Forelimb muscle (tissue), 1 donor: ENCODE measurements around the gene MXRA7. TPM values are rescaled to one million over a fixed set of nuclear protein-coding genes. Genes with fewer than 3 reads are reported as not detected.
"Not testable (repeated sequence)": the region's sequence is repeated elsewhere in the genome, so short reads cannot be mapped to it uniquely, and the experiment has no call there.

Experiments
- DNase-seq: peaks from one replicate; pipeline ENCODE4 v3.0.0-alpha.2; 2013; ENCODE audit warnings: low read depth
- polyA plus RNA-seq: library from polyadenylated mRNA; unstranded; fragments of 120-200 nt; gene quantifications from one replicate; pipeline ENCODE4 v1.2.1, GENCODE V29; 2013; ENCODE audit not compliant: insufficient read length

The MXRA7 gene
- polyA plus RNA-seq, 1 donor, result 135 TPM

DNA sequence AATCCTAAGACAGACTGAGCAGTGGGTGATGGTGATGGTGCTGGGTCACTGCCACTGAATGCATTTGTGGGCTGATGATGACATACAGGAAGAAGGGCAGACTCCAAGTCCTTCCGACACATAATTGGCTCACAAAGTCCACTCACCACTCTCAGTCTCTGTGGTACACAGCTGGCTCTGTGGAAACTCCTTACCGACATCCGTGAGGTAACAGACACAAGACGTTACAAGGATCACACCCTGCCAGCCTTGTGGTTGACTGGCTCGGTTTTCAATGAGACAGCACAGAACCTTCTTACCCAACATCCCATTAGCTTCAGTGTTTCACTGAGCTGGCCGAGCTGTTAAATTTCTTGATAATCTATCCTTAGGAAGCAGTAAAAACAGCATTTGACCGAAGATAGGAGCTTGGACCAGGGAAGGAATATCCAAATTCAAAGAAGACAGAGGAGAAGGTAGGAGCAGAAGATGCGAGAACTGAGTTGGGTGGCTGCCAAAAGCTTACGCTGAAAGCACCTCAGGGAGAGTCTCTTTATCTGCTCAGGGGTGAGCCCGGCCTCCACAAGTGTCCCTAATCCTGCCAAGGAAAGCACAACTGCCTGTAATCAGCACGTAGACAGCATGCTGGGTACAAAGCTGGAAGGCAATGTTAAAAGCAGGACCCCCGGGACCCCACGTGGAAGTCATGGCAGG is 5.5 kb upstream of the MXRA7 start:
- no peak for DNase-seq

DNA sequence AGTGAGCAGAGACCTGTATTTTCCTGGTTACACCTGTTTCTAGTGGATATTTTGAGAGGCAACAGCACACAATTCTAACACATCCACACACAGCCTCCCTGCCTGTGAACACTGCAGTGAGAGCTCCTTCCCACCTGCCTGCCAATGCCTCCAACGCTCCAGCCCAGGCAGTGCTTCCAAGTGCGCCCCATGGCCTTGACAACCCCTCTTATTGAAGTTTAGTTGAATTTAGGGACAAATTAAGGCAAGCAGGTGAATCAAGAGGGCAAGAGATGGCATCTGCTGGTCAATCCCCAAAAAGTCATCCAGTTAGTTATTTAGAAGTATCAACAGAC is 4.7 kb upstream of the MXRA7 start:
- no peak for DNase-seq

DNA sequence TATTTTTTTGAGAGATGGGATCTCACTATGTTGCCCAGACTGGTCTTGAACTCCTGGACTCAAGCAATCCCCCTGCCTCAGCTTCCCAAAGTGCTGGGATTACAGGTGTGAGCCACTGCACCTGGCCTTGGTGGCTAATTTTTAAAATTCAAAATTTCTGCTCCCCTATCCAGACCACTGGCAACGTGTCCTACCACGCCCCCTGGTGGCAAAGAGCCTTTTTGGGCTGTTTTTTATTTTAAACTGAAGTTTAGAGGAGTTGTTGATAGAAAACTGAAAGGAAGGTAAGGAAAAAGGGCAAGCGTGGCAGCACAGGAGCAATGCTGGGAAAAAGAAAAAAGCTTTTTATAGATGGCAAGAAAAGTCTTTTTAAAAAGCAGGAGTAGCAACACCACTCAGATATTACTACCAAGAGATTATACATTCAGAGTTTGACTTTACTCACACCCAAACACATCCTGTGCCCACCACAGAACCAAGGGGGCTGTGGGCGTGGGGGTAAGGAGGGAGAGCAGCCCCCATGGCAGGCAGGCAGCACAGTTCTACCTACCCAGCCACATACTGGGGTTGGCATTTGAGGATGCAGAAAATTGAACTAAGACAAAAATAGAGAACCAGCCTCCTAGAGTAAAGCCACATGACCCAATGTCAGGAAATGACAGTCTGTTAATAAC is 4.2 kb upstream of the MXRA7 start:
- no peak for DNase-seq

DNA sequence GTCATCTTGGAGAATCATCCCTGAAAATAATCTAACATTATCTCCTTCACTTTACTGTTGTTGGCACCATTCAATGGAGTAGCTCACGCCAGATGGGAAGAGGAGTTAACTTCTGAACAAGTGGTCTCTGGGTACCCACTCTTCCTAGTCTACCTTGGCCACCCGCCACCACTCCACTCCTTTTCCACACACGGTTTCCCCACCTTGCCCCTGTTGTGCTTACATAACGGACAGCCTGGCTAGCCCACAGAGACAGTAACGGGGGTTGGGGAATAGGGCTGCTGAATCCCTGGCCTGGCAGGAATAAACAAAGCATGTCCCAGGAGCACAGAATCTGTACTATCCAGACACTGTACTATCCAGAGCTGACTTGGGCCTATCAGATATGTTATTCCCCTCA is 3.6 kb upstream of the MXRA7 start:
- DNase-seq, result no peak

DNA sequence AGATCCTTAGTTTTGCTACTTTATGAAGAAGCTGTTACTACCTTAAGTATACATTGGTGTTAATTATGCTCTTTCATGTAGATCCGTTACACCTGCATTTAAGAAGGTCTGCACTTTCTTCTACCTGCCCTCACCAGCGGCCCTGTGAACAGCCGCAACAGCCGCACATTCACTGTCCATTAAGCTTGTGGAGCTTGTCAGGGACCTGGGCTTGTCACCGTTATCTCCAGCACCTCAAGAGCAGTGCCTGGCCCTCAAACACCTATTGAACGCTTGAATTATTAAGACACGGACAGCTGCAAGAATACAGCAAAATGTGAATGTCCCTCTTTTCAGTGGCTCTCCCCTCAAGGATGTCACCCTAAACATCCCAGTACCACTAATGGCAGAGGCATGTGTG is 3.0 kb upstream of the MXRA7 start:
- no peak for DNase-seq

DNA sequence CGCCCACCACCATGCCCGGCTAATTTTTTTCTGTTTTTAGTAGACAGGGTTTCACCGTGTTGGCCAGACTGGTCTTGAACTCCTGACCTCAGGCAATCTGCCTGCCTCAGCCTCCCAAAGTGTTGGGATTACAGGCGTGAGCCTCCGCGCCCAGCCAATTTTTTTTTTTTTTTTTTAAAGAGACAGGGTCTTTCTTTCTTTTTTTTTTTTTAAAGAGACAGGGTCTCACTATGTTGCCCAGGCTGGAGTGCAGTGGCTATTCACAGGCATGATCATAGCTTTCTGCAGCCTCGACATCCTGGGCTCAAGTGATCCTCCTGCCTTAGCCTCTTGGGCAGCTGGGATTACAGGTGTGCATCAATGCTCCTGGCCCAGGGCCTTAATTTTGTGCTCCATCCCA is 1.6 kb upstream of the MXRA7 start:
- DNase-seq, result not testable (repeated sequence)

DNA sequence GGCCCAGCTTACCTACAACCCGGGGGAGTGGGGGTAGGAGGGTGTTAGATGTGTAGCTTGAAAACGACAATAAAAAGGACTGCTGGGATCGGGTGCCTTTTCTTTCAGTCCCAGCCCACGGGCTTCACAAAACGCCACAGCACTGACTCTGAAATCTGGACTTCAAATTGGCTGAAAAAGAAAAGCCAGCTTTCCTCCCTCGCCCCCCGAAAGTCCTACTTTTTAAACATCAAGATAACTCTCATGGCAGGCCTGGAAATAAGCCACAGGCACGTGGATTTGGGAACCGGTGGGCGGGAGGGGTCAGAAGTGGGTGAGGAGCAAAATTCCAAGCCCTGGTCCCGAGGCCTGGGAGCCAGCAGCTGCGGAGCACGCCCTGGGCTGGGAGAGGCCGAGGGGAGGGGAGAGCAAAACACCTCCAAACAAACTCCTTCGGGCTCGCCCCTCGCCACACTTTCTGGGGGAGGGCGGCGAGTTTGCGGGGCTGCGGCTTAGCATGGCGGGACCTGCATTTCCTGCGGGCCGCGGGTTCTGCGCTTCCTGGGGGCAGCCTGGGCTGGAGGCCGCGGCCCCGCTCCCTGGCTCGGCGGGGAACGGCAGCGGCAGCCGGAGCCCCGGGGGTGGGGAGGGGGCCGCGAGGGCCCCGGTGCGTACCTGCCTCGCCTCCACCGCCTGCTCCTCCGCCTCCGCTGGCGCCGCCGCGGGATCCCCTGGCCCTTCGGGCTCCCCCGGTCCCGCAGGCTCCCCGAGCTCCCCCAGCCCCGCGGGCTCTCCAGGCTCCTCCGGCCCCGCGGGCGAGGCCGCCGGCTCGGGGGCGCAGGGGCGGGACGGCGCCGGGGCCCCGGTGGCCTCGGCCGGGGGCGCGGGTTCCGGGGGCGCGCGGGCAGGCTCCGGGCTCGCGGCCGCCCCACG is 558 bp downstream of the MXRA7 start:
- DNase-seq, result not testable (repeated sequence)

DNA sequence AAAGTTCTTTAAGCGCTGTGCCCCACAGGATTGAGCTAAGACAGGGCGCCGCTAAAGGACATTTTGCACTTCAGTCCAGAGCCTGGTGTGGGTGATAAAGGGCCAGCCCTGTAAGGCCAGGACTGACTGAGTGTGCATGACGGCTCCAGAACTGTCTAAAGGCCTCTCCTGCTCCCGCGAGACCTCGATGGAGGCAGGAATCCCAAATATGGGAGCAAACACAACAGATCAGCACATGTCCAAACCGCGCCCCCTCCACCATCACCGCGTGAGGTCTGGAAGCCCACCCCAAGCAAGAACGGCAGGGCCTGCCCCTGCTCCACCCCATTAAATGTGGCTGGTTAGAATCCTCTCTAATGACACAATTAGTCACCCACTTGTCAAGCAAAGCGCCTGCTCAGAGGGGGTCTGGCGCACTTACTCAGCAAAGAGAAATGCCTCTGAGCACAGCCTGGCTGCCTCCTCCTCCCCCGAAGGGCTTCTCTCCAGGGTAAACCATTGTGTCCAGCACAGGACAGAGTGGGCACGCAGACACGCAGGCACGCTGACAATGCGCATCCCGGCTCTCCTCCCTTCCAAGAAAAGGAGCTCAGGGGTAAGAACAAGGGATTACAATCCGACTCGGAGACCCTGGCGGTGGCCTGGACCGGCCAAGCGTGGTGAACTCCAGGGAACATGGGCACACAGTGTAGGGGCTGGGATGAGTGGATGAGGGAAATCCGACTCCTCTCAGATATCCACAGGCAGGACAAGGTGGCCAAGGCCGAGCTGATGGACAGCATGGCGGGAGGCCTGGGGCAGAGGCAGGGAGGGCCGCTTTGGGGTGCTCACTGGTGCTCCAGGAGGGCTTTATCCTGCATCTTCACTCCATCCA is 1.5 kb downstream of the MXRA7 start:
- no peak for DNase-seq

DNA sequence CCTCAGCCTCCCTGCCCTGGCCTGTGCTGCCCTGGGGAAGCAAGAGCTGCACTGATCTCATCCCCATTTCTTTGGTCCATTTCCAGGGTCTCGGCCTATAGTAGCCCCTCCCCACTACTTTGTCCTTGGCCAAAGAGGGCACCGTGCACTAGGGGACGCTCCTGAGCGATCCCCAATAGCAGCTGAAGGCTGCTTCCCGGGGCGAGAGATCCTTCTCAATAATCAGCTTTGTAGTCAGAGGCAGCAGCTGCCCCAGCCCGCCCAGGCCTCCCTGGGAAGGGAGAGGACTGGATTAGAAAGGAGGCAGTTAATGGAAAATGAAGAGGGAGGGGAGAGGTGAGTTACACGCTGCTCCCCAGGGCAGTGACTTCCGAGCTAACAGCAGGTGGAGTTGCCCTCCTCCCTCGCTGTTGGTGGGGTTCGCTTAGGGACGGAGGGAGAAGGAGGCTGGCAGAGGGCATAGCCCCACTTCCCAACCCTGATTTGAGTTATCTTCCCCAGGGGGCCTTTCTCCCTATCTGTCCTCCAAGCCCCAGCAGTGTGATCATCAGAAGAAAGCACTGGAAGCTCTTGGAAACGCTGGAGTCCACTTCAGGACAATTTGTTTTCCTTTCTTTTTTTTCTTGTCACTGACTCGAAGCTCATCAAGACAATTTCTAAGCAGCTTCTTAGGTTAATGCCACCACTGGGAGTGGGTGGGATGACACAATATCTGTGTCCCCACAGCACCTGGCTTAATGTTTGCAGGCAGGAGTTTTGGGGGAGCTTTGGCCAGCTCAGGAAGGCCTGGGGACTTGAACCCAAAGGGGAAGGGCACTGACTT is 2.6 kb downstream of the MXRA7 start:
- DNase-seq, result no peak

DNA sequence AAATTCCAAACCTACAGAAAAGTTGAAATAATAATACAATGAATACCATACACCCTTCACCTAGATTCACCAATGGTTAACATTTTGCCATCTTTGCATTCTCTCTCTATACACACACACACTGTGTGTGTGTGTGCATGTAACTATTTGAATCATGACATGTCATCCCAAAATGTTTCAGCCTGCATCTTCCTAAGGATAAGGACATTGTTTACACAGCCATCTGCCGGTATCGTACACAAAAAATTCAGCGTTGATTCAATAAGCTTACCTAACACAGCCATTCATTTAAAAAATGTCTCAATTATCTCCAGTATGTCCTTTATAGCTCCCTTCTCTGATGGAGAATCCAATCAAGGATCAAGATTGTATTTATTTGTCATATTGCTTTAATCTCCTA is 3.9 kb downstream of the MXRA7 start:
- DNase-seq, result no peak

DNA sequence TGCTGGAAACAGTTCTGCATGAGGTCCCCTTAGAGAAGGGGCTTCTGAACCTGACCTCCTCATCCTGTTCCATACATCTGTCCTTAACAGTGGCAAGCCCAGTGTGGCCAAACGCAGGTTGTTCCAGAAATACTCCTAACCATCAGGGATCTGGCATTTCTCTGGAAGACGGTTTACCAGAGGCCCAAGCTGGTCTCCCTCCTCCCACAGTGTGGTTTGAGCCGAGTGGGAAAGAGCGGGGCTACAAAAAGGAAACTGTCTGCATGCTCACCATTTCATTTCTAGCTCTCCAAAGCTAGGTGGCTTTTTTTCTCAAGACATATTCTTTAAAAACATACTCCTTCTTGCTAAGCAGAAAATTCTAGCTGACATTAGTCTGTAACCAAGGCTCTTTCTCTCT is 6.0 kb downstream of the MXRA7 start:
- DNase-seq, result no peak

DNA sequence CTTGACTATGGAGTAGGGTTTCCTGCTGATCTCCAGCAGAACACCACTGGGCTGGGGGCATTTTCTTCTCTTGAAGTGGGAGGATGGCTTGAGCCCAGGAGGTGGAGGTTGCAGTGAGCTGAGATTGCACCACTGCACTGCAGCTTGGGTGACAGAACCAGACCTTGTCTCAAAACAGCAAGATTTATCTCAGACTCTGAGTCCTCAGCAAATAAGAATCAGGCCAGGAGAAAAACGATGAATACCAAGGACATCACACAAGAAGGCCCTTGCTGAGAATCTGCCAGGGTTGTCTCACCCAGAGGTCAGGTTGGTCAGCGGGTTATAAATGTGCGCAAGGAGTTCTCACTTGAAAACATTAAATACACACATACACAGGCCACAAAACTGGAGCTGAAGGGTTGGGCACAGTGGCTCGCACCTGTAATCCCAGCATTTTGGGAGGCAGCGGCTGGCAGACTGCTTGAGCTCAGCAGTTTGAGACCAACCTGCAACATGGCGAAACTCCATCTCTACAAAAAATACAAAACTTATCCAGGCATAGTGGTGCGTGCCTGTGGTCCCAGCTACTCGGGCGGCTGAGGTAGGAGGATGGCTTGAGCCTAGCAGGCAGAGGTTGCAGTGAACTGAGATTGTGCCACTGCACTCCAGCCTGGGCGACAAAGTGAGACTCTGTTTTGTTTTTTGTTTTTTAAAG is 7.7 kb downstream of the MXRA7 start:
- DNase-seq, result no peak

DNA sequence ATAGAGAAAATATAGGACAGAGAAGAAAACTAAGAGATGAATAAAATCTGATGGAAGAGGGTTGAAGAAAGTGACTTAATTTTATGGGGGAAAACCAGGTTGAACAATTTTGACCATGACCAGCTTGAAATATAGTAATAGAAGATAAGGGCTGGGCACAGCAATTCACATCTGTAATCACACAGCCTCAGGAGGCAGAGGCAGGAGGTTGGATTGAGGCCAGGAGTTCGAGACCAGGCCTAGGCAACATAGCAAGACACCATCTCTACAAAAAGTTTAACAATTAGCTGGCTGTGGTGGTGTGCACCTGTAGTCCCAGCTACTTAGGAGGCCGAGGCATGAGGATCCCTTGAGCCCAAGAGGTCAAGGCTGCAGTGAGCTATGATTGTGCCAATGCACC is 8.7 kb downstream of the MXRA7 start:
- DNase-seq, result no peak

DNA sequence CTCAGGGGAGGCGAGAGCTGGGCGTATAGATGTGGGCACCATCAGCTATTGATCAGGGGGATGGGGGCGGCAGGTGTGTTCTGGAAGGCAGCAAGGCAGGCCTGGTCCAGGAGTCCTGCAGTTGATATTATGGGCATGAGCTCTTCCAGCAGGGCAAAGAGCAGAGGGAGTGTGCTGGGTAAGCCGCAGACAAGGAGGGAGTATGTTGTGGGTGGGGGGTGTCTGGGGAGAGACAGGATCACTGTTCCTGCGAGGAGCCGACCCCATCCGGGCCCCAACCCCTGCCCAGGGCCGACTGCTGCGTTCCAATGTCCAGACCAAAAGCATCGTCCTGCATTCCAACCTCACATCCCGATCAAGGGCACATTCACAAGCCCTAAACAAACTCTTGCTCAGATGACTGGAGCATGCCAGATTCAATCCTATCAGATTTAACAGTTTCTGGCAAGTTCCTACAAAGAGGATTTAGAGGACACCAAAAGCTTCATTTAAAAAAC is 9.2 kb downstream of the MXRA7 start:
- DNase-seq, result no peak

DNA sequence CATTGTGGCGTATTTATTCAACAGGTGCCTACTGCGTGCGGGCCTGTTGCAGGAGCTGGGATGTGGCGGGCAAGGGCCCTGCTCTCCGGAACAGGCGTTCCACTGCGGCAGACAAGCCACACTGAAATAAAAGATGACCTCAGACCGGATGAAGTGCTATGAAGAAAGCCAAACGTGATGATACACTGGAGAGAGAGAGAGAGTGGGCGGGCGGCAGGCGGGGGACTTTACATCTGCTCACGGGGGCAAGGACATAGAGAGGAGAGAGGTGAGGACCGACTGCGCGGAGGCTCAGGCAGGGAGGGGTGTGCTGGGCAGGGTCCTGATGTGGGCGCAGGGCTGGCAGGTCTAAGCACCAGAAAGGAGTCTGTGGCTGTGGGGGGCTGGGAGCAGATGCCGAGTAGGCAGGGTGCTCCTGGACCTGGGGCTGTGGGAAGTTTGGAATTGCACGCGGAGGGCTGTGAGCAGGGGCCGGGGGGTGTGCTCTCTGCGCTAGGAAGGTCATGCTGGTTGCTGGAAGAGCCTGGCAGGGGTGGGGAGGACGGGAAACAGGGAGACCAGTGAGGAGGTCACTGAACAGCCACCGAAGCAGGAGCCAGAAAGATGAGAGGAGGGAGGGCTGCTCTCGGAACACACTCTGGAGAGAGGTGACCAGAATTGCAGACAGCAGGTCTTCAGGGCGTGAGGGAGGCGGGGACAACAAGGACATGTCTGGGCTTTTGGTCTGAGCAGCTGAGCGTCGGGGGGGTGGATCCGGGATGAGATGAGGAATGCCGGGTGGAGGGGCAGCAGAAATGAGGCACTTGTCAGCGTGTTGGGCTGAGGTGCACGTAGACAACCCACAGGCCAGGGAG is 9.9 kb downstream of the MXRA7 start:
- DNase-seq, result no peak

DNA sequence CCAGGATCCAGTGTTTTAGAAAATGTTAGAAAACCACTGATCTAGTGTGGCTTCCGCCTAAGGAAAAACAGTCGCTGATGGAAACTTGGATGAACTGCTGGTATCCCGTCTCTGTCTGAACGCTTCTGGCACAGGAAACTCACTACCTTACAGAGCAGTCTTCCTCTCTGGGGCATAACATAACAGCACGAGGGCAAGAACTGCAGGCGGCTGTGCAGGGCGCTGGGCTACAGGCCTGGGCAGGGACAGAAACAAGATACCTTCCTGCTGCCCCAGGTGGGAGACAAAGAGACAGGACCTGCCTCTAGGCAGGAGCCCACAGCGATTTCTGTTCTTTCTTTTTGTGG is 10.5 kb downstream of the MXRA7 start:
- no peak for DNase-seq

DNA sequence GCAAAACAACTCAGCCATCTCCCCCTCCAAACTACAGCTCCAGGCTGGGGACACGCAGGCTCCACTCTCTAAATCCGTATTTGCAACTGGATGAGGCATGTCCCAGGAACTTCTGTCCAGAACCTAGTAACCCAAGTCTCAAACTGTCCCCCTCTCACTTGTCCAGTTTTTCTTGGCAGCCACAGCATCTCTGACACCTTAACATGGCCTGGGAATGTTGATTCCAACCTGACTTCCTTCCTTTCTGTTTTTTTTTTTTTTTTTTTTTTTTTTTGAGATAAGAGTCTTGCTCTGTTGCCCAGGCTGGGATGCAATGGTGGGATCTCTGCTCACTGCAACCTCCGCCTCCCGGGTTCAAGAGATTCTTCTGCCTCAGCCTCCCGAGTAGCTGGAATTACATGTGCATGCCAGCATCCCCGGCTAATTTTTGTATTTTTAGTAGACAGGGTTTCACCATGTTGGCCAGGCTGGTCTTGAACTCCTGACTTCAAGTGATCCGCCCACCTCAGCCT is 12.2 kb downstream of the MXRA7 start:
- DNase-seq, result not testable (repeated sequence)

DNA sequence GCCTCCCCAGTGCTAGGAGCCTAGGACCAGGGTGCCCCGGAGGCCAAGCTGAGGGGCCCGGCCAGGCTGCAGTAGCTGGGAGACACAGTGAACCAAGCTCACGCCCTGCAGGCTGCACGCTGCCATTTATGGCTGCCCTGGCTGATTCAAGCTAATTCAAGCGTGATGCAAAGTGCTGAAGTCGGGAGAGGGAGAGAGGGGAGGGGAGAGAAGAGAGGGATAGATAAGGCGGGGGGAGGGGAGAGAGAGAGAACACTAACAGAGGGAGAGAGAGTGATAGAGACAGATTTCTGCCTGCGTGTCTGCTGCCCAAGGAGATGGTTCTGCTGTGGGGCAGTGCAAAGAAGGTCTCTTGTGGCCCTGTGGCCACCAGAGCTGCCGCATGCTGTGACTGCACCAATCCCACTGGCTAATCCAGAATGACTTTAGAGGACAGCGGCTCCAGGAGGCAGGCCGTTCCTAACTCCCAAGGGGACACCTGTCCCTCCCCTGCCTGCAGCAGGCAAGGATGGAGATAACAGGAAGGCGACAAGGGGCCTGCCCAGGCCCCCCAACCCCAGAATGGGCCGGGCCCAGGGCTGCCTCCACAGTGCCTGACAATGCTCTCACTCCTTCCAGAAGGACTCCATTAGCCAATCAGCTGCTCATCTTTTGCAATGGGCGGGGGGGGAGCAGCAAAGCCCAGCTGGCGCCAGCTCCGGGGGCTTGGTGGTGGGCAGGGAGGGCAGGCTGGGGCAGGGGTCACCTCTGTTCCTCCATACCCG is 12.9 kb downstream of the MXRA7 start:
- DNase-seq, result no peak
